Activated CD4-positive, CD25-positive, alpha-beta regulatory T cell treated with anti-CD3 and anti-CD28 coated beads, Interleukin-2, amount 50 U/mL, for 72 hours (primary cell): ENCODE results near the gene VWF.

Source experiments
- DNase-seq: peaks from one replicate; pipeline ENCODE4 v3.0.0; 2021

Gene VWF

DNA sequence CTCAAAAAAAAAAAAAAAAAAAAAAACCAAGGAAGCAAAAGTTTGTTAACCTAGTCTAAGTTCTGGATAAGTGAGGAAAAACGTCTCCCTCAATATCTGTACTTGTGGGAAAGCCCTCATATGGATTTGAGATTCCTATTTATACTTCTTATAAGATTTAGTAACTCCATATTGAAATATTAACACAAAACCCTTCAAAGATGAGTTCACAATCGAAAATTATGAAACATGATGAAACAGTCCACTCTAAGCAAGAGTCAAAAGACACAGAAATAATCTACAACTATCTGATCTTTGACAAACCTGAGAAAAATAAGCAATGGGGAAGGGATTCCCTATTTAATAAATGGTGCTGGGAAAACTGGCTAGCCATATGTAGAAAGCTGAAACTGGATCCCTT is 25.2 kb downstream of the VWF start:
- no peak for DNase-seq

DNA sequence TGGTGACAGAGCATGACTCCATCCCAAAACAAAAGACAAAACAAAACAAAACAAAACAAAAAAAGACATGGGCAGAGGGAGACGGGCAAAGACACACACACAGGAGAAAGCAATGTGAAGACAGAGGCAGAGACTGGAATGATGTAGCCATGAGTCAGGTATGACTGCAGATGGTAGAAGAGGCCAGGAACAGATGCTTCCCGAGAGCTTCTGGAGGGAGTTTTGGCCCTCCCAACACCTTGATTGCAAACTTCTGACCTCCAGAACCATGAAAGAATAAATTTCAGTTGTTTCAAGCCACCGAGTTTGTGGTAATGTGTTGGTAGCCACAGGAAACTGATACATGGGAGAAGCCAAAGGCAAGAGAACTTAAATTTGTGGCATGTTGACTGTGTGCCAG is 27.1 kb downstream of the VWF start:
- no peak for DNase-seq

DNA sequence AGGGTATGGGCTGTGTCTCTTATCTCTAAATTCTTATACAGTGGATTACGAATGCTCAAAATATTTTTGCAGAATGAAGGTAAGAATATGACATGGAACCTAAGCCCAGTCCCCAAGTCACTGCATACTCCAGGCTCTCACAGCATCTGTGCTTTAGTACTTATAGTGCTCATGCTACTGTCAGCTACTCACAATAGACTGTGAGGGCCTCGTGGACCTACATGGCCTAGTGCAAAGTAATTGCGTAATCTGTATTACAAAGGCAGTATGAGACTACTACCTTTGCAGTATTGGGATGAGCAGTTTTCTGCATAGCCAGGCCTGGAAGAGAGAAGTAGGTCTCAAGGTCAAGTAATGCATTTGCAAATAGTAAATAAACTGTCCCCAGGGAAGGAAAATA is 27.9 kb downstream of the VWF start:
- DNase-seq = no peak

DNA sequence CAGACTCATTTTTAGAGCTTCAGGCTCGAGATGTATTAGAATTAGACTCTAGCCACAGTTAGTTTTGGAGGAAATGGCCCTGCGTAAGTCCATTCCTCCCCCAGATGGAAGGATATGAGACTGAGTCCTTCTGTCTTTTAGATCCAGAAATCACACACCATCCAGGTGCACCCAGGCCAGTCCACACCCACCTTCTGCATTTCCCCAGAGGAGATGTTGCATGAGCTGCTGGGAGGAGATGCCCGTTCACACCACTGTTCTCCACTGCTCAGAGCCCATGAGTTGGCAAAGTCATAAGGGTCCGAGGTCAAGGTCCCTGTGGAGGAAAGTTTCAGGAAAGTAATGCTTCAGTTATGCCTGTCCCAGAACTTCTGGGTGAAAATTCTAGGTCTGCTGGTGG is 29.2 kb downstream of the VWF start:
- DNase-seq = no peak

DNA sequence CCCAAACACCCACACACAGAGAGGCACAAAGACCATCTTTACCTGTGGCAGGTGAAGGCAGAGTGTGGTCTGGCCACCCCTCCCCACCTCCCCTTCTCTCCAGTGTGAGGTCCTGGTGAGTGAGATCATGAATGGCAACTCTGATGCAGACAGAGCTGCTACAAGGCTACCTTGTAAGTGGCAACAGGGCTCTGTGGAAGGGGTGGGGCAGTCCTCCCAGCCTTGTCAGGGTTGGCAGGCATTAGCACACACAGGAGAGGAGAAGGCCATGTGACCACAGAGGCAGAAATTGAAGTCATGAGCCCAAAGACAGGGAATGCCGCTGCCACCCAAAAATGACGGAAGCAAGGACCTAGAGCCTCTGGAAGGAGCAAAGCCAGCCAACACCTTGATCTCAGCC is 30.7 kb downstream of the VWF start:
- no peak for DNase-seq

DNA sequence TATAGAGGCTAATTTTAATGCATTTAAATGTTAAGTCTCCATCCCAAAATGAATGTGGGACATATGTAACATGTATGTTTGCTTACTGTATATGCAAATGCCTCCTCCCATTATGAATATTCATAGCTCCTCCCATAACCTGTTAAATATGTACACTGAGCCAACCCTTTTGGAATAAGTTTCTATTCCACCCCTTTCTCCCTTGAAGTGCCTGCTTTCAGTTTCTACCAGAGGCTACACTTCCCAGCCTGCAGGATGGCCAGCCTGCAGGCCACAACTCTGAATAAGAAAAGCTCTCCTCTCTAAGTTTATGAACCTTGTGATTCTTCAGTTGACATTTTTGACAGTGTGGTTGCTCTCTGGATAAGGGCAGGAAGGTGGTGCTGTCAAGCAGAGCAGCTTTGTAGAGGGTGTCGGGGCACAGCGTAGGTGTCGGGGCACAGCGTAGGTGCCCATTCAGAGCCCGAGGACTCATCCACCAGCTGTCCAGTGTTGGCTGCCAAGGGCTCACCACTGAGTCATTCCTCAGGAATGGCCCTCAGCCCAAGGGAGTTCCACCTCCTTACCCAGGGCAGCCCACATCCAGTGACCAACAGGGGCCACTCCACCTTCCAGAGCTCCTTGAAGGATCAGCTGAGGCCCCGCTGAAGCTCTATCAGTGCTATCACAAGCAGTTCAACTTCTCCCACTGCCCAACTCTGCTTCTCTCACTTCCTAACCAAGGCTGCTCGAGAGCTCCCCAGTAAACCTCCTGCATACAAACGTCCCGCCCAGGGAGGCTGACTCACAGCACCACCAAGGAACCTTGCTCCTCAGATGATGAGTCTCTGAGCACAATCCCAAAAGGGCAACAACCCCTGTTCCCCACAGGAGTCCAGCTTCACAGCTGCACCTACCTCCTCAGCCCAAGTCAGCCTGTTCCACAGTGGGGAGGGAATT is 31.4 kb downstream of the VWF start:
- DNase-seq = no peak

DNA sequence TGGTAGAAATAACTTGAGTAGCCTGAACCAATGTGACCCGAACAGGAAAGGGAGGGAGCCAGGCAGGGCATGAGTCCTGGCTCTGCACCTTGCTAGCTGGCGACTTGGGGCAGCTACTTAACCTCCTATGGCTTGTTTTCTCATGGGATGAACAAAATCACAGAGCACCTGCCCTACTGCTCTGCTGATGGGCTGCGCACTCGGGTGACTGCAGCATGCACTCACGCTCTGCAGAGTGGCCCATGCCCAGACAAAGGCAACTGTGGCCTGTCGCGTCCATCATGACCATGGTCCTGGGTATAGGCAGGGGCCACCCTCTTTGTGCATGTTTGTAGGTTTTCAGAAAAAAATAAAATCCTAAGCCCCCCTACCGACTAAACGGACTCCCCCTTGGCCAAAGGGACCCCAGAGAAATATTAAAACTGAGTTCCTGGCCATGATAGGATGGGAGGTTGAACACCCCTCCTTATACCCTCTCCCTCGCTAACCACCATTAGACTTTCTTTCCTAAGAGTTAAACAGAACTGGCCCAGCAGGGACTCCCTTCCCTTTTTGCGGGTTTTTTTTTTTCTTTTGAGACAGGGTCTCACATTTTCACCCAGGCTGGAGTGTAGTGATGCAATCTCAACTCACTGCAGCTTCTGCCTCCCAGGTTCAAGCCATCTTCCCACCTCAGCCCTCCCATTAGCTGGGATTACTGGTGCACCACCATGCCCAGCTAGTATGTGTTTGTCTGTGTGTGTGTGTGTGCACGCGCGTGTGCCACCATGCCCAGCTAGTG is 32.5 kb downstream of the VWF start:
- DNase-seq = no peak

DNA sequence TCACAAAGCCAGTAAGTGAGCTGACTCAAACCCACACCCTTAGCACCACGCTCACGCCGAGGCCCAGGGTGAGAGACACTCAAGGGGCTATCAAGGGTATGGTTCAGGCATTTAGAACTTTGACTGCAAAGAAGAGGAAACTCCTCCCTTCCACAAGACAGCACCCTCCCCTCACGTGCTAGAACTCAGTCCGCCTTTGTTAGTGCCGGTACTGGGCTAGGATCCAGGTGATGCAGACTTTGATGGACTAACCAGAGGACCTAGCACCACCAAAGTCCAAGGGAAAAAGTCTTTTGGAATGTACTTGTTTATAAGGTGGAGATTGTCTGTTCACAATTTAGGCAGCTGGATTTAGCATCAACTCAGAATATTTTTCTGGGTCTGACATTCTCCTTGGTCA is 33.7 kb downstream of the VWF start:
- DNase-seq = no peak

DNA sequence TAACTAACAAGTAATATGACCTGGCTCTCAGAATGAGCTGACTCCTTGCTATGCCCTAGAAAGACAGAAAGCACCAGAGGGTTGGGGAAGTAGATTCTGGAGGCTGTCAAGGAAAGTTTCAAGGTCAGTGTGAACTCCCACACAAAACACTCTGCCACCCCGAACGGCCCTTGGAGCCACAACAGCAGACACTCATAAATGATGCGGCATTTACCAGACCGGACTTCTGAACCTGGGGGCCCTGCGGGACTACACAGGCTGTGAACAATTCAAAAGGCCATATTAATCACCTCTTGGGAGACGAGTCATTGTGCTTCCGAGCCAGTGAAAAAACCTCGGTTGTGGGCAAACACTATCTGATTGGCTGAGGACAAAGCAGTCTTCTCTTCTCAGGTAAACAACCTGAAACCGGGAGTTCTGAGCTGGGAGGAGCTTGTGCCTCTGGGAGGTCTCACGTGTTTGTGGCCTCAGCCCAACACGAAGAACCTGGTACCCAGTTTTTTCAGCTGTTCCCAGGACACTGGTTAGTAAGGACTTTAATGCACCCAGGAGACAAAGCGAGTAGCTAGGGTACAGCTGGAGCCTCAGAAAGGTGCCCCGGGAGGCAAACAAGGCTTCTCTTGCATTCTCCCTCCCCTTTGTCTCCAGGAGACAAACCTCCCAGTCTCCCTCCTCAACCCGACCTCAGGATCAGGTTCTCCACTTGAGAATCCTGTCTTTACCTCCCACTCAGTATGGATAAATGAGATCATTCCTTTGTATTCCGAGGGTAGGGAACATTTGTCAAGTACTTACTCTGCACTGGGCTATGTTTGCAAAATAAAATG is 35.3 kb downstream of the VWF start:
- no peak for DNase-seq

DNA sequence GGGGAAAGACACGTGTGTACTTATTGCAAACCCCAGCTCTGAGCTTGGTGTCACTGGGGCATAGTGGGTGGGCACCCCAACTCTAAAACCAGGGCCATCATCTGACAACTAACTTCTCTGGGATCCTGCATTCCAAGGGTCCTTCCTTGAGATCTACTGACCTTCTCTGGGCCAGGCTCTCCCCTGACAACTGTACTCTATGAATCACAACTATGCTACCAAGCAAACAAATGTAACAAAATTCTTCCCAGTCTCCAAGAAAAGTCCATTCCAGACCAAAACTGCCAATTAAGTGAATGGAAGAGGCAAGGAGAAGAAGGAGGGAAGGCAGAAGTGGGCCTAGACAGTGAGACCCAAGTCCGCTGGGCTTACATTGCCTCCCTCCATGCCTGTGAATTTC is 38.2 kb downstream of the VWF start:
- DNase-seq = no peak

DNA sequence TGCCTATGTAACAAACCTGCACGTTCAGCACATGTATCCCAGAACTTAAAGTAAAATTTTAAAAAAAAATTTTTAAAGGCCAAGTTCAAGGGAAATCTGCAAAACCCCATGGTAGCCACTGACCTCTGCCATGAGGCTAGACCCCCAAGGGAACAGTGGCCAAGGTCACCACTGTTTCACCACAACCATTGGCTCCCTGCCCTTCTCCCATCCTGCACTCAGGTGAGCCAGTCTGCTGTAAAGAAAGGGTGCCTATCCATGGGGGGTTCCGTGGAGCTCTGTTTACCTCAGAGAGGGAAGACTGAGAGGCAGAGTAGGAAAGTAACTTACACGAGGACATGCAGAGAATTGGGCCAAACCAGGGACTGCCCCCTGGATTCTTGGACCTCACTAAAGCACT is 38.6 kb downstream of the VWF start:
- no peak for DNase-seq

DNA sequence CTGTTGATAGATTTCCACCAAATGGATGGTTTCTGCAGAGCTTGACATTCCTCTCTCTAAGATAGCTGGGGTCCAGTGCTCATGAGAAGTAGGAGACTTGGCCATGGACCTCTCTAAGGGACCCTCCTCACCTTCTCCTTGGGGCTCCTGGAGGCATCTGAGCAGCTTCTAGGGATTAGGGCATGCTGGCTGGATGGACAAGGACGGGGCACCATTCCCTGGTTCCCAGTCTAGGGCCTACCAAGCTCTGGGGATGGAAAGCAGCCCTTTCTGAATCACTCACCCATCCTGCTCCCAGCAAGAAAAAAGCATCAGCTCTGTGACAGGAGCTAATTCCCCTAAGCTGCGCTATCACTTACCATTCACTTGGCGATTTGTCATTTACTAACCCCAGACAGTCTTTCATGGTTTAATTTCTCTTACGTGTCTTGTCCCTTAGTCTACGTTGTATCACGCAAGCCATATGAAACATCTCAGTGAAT is 39.5 kb downstream of the VWF start:
- no peak for DNase-seq

DNA sequence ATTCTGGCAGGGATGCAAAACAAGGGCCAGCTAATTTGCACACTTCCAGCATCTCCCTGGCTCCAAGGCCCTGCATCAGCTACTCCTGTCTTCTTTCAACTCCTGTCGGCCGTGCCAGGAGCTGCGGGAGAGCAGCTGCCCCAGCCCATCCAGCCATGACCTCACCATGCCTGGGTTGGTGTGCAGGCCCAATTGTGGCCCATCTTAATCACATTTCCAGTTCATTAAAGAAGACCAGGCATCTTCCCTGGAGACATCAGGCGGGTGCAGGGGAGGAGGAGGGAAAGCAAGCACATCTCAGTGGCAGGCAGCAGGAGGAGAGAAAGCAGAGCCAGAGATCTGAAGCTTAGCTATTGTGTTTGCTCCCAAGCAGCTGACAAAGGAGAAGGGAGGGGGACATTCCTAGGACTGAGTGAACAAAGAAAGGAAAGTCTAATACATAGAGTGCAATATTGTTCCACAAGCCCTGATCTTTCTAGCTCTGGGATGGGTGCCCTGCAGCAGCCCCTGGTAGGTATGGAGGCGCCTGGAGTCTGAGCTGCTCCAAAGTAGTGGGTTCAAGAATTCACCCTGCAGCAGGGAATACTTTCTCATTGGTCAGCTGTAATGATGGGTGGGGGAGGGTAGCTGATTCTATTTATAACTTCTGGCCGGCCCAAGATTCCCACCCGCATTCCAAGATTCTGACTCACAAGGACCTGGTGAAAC is 40.1 kb downstream of the VWF start:
- no peak for DNase-seq

DNA sequence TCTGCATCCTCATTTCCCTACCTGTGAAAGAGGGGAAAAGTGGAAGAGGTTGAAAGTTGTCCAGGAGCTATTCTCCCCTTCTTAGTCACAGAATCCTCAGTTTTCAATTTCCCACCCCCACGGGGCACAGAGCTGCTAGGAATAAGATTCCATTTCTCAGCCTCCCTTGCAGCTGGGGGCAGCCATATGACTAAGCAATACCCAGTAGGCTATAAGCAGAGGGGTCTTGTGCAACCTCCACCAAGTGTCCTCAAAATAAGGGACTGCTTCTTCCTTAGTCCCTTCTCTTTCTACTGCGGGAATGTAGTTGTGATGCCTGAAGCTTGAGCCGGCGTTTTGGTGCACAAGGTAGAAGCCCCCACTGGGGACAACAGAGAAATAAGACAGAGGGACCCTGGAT is 40.9 kb downstream of the VWF start:
- DNase-seq = no peak

DNA sequence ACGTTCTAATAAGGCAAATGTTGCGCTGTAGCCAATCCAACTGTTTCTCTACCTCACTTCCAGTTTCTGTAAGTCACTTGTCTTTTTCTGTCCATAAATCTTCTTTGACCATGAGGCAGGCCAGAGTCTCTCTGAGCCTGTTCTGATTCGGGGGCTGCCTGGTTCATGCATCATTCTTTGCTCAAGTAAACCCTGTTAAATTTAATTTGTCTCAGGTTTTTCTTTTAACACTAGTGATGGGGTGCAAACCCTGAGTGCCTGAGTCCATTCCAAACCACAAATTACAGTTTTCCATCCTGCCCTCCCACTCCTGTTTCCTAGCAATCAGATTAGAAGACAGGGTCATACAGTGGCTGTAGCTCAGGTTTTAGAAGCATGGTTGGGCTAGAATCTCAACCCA is 41.9 kb downstream of the VWF start:
- no peak for DNase-seq

DNA sequence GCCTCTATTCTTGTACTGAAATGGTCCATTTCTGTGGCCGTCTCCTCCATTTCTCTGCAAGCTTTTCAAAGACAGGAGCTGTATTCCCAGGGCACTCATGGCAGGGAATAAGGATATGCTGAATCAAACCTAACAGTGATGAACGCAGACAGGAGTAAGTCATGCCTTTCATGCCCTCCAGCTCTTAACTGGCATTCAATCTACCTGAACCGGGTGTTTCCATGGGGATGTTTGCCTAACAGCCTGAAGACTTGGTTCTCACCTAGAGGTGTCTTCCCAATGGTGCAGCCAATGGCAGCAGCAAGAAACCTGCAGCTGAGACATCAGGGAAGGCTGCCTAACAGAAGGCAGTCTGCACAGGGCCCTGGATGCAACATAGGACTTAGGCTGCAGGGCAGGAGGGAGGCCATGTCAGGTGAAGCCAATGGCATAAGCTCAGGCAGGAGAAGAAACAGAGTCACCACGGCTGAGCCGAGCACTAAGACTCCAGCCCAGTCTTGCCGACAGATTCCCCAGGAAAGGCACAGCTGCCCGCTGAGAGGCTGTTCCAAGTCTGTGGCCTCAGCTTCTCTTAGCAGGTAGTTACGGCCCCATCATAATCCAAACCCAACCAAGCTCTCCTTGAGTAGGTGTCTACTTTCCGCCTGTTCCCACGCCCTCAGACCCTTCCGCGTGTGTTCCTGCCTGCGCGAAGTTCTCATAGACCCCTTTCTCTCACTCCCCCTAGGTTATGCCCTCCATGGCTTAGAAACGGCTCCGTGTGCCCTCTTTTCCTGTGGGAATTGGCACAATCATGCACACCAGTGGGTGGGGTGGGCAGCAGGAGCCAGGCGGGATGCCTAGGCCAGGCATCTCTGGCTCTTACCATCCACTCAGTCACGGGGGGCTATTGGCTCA is 44.1 kb downstream of the VWF start:
- no peak for DNase-seq

DNA sequence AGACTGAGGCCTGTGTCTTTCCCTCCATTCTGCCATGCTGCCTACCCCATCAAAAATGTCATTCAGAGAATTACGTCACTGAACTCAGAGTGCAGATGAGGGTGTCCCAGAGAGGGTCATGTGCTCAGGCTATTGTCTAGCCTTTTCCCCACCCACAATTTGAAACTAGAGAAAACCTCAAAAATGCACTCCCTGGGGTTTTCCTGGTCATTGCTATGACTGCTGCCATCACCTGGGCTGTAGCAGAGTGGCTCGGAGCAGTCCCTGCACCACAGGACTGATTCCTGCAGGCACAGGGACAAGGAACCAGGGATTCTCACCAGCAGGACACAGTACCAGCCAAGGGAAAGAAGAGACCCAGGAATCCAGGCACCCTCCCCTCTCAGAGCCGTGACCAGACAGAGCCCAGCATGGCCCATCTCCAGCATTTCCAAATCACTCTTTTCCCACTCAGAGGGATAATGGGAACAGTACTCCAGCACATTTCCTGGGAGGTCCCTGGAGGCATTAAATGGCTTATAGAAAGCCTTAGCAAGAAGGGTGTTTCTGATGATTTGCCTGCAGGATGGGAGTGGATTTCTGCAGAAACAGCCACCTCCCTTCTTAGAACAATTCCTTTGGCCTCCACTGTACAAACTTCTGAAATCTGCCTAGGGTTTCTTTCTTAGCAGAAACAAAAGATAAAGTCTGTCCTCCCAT is 45.9 kb downstream of the VWF start:
- no peak for DNase-seq

DNA sequence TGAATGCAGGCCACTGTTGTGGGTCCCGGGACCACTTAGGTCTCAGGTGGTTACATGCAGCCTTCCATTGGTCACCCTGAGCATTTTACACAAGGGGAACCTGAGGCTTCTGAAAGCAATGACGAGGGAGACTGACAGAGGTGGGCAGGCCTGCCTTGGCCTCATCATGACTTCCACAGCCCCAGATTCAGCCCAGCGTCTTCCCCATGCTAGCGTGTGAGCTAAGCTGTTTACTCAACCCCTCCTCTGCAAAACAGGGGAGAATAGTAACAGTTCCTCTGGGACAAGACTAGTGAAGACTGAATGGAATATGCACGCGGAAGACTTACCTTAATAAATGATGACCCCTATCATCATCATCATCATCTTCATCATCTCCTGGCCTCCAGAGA is 46.8 kb downstream of the VWF start:
- DNase-seq = no peak

DNA sequence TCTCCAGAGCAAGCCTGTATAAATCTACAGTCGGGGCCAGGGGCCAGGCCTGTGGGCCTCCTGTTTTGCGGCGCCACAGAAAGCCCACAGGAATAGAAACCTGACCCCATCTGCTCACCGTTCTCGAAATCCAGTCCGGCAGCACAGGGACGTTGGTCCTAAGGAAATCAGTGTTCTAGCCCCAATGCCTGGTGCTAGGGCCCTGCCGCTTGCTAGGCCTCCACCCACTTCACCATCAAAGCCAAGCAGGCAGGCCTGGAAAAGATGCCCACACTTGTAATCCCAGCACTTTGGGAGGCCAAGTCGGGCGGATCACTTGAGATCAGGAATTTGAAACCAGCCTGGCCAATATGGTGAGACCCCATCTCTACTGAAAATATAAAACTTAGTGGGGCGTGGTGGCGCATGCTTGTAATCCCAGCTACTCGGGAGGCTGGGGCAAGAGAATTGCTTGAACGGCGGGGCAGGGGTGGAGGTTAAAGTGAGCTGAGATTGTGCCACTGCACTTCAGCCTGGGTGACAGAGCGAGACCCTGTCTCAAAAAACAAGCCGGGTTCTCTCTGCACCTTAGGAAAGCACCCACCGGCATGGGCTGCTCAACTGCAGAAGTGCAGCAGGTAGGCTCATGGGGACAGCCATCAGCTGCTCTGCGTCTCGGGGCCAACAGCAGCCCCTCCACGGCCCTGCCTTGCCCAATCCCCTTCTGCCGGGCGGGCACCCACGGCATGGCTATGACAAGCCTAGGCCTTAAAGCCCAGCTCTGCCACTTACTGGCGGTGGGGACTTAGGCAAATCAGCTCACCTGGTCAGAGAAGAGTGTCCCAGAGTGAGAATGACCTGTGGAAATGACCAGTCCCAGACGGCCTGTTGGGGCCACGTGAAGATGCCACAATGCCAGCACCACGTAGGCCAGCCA is 47.4 kb downstream of the VWF start:
- no peak for DNase-seq

DNA sequence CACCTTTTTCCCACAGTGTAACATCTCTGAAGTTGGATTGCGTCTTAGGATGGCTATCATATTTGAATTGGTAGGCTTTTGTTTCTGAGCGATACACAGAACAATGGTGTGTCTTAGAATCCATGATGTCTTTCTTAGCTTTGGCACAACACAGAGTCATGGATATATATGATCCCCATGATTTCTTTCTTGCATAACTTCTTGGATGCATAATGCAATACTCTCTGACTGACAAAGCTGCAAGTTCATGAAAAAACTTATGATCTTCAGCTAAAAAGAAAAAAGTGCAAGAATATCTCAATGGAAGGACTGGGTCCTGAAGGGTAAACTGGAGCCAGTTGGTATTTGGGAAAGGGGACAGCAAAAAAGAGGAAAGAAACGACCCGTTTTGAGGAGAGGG is 48.1 kb downstream of the VWF start:
- no peak for DNase-seq
